HCT116 (cell line): ENCODE data around the gene GAB2. TPM values are rescaled to one million over a fixed set of nuclear protein-coding genes. Genes with fewer than 3 reads are reported as not detected.

Experiments
- ATAC-seq: fragments of 200-7000 bp; cut with Tn5 transposase; 2 replicates; pipeline ENCODE4 v1.9.1; 2020; ENCODE audit warnings: mild to moderate bottlenecking, moderate library complexity
- BruUV-seq: library from RNA; stranded (reverse); fragments of 400-500 nt; replicated peaks from 2 replicates; lab custom pipeline; 2021; lab: Mats Ljungman, UMichigan
- CTCF ChIA-PET: fragments of 300-600 bp; sonication (Branson Sonifier 250); formaldehyde crosslinking; loops from one replicate; lab custom pipeline; 2021; ENCODE audit warnings: antibody characterized with exemption; lab: Charles Lee
- POLR2A ChIA-PET: fragments of 300-600, 350-600 bp; sonication (Branson Sonifier 250); formaldehyde crosslinking; loops from one replicate; lab custom pipeline; 2021; ENCODE audit warnings: antibody characterized with exemption; lab: Charles Lee
- RAD21 ChIA-PET, 2 experiments: fragments of 300-600 bp; sonication (Branson Sonifier 250); formaldehyde crosslinking; loops; one replicate each; lab custom pipeline; 2023; ENCODE audit warnings: low total read pairs in 2 of 2; ENCODE audit not compliant: uncharacterized antibody in 2 of 2, unreplicated experiment in 2 of 2, low non-redundant PET in 1 of 2; lab: Charles Lee
- DNase-seq: peaks from one replicate; pipeline ENCODE4 v3.0.0-alpha.2; 2010; ENCODE audit warnings: low read depth, low spot score
- H2AFZ ChIP-seq: fragments of 200-600 bp; shearing (Covaris generic), sonication (generic); 2 replicates; pipeline ENCODE4 v1.6.1; 2017; ENCODE audit warnings: low read depth, mixed run types, mixed read lengths, antibody characterized with exemption, low read length; ENCODE audit not compliant: poor library complexity, severe bottlenecking
- H3K27ac ChIP-seq: 2 replicates; pipeline ENCODE4 v1.5.1; 2012; ENCODE audit warnings: low read depth, low read length
- H3K27me3 ChIP-seq: fragments of 200-600 bp; sonication (generic); 2 replicates; pipeline ENCODE4 v1.6.1; 2016; ENCODE audit warnings: mixed run types, low read length, mixed read lengths; ENCODE audit not compliant: insufficient read depth
- H3K36me3 ChIP-seq, 2 experiments: fragments of 200-500 bp in 1 of 2; fragments of 200-600 bp in 1 of 2; sonication (Bioruptor generic) in 1 of 2; sonication (generic) in 1 of 2; 2 replicates each; pipeline versions ENCODE4 v1.5.1 to v1.6.1; 2014 to 2016; ENCODE audit warnings: low read length in 2 of 2, inconsistent platforms in 1 of 2, mixed read lengths in 1 of 2, mixed run types in 1 of 2; ENCODE audit not compliant: insufficient read depth in 2 of 2, control insufficient read depth in 1 of 2
- H3K4me1 ChIP-seq, 2 experiments: fragments of 200-600 bp in 1 of 2; sonication (generic) in 1 of 2; 2 replicates each; pipeline versions ENCODE4 v1.5.1 to v1.6.1; 2012 to 2017; ENCODE audit warnings: low read length in 2 of 2, inconsistent platforms in 1 of 2, mild to moderate bottlenecking in 1 of 2, mixed read lengths in 1 of 2, mixed run types in 1 of 2, moderate library complexity in 1 of 2; ENCODE audit not compliant: insufficient read depth in 2 of 2, control insufficient read depth in 1 of 2
- H3K4me2 ChIP-seq: fragments of 200-600 bp; sonication (generic); 2 replicates; pipeline ENCODE4 v1.6.1; 2017; ENCODE audit warnings: mixed run types, low read length, mixed read lengths
- H3K4me3 ChIP-seq, 2 experiments: fragments of 200-600 bp in 1 of 2; sonication (generic) in 1 of 2; replicated peaks in 1 of 2; 2 replicates each; pipeline ENCODE4 v1.5.1; 2011 to 2016; ENCODE audit warnings: low read length in 2 of 2, control low read depth in 1 of 2, low read depth in 1 of 2, mild to moderate bottlenecking in 1 of 2, mixed read lengths in 1 of 2, mixed run types in 1 of 2
- H3K79me2 ChIP-seq: fragments of 200-600 bp; sonication (generic); 2 replicates; pipeline ENCODE4 v1.6.1; 2017; ENCODE audit warnings: mild to moderate bottlenecking, mixed run types, low read length, moderate library complexity, mixed read lengths; ENCODE audit not compliant: insufficient read depth
- H3K9ac ChIP-seq: fragments of 200-600 bp; sonication (generic); 2 replicates; pipeline ENCODE4 v1.6.1; 2016; ENCODE audit warnings: low read length, mixed read lengths
- H3K9me2 ChIP-seq: fragments of 200-600 bp; sonication (generic), shearing (Covaris generic); 2 replicates; pipeline ENCODE4 v1.6.1; 2017; ENCODE audit warnings: mixed run types, mild to moderate bottlenecking, moderate library complexity; ENCODE audit not compliant: insufficient read depth
- H3K9me3 ChIP-seq, 2 experiments: fragments of 200-500 bp in 1 of 2; fragments of 200-600 bp in 1 of 2; sonication (Bioruptor generic) in 1 of 2; sonication (generic) in 1 of 2; 2 replicates each; pipeline ENCODE4 v1.6.1; 2014 to 2017; ENCODE audit warnings: low read length in 2 of 2, mixed read lengths in 2 of 2, inconsistent platforms in 1 of 2, low read depth in 1 of 2, mild to moderate bottlenecking in 1 of 2, mixed run types in 1 of 2, moderate library complexity in 1 of 2; ENCODE audit not compliant: control insufficient read depth in 1 of 2, insufficient read depth in 1 of 2
- H4K20me1 ChIP-seq: fragments of 200-600 bp; sonication (generic), shearing (Covaris generic); 2 replicates; pipeline ENCODE4 v1.6.1; 2017; ENCODE audit warnings: mixed run types, mild to moderate bottlenecking, moderate library complexity; ENCODE audit not compliant: insufficient read depth
- CBX3 ChIP-seq: IDR thresholded peaks from 2 replicates; pipeline ENCODE4 v1.6.1; 2012; ENCODE audit warnings: low read depth
- CEBPB ChIP-seq: IDR thresholded peaks from 2 replicates; pipeline ENCODE4 v1.6.1; 2012; ENCODE audit warnings: low read depth
- ELF1 ChIP-seq: IDR thresholded peaks from 2 replicates; pipeline ENCODE4 v1.6.1; 2012; ENCODE audit warnings: low read depth, borderline replicate concordance
- EZH2phosphoT487 ChIP-seq: fragments of 200-600 bp; IDR thresholded peaks from 2 replicates; pipeline ENCODE4 v1.6.1; 2018; ENCODE audit warnings: antibody characterized with exemption, borderline replicate concordance
- POLR2AphosphoS5 ChIP-seq: IDR thresholded peaks from 2 replicates; pipeline ENCODE4 v1.6.1; 2011; ENCODE audit warnings: mild to moderate bottlenecking, low read depth, low read length, moderate library complexity
- SIN3A ChIP-seq: IDR thresholded peaks from 2 replicates; pipeline ENCODE4 v1.6.1; 2012; ENCODE audit warnings: low read depth
- SP1 ChIP-seq: IDR thresholded peaks from 2 replicates; pipeline ENCODE4 v1.6.1; 2012; ENCODE audit warnings: low read depth
- YY1 ChIP-seq: IDR thresholded peaks from 2 replicates; pipeline ENCODE4 v1.6.1; 2011; ENCODE audit warnings: low read length, low read depth, moderate library complexity, mild to moderate bottlenecking; ENCODE audit not compliant: insufficient replicate concordance; ENCODE audit errors: extremely low read depth
- ZNF274 ChIP-seq: fragments of 200-500 bp; sonication (Bioruptor generic); IDR thresholded peaks from 2 replicates; pipeline ENCODE4 v1.6.1; 2014; ENCODE audit warnings: mild to moderate bottlenecking, low read depth, low read length, inconsistent platforms
- intact Hi-C: fragments of 100-400 bp; cut with micrococcal nuclease; formaldehyde crosslinking; loops from 2 replicates; pipeline ENCODE4 v1.10.0; 2022
- total RNA-seq: library from RNA; stranded (reverse); gene quantifications from one replicate; pipeline ENCODE4 v1.2.1, GENCODE V29; 2021; ENCODE audit not compliant: unreplicated experiment
- TF ChIP-seq, protein P1 (sequence below): IDR thresholded peaks from 2 replicates; pipeline ENCODE4 v1.6.1; 2012
- TF ChIP-seq, protein P2 (sequence below): IDR thresholded peaks from 2 replicates; pipeline ENCODE4 v1.6.1; 2011; ENCODE audit warnings: mild to moderate bottlenecking, low read length, moderate library complexity; ENCODE audit not compliant: insufficient replicate concordance; ENCODE audit errors: extremely low read depth
- TF ChIP-seq, protein P3 (sequence below): IDR thresholded peaks from 2 replicates; pipeline ENCODE4 v1.6.1; 2012; ENCODE audit warnings: low read depth

The GAB2 gene
- total RNA-seq, 1 experiment from 2014 or later = 1.9 TPM

DNA sequence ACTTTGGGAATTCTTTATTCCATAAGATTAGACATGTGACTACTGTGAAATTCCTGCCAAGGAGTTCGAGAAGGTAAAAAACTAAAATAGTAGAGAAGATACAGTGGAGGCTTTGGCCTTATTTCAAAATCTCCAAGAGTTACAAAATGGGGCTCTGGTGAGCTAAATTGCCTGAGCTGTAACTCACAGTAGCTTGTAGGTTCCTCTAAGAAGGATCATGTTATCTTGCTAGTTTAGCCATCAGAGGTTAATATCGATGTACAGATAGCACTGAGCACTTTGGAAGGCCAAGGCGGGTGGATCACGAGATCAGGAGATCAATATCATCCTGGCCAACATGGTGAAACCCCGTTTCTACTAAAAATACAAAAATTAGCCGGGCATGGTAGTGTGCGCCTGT, 147.8 kb downstream of the GAB2 start:
- RAD21 ChIA-PET = no interaction called here
- intact Hi-C loops = no loop called here
- no peak overlapping the region for H3K4me3 ChIP-seq
- no peak for TF ChIP-seq SP1
- TF ChIP-seq SIN3A = no peak
- TF ChIP-seq CEBPB = no peak
- TF ChIP-seq, protein P1, sequence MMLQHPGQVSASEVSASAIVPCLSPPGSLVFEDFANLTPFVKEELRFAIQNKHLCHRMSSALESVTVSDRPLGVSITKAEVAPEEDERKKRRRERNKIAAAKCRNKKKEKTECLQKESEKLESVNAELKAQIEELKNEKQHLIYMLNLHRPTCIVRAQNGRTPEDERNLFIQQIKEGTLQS = no peak
- TF ChIP-seq EZH2phosphoT487 = no peak
- TF ChIP-seq, protein P2, sequence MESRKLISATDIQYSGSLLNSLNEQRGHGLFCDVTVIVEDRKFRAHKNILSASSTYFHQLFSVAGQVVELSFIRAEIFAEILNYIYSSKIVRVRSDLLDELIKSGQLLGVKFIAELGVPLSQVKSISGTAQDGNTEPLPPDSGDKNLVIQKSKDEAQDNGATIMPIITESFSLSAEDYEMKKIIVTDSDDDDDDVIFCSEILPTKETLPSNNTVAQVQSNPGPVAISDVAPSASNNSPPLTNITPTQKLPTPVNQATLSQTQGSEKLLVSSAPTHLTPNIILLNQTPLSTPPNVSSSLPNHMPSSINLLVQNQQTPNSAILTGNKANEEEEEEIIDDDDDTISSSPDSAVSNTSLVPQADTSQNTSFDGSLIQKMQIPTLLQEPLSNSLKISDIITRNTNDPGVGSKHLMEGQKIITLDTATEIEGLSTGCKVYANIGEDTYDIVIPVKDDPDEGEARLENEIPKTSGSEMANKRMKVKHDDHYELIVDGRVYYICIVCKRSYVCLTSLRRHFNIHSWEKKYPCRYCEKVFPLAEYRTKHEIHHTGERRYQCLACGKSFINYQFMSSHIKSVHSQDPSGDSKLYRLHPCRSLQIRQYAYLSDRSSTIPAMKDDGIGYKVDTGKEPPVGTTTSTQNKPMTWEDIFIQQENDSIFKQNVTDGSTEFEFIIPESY = no peak
- TF ChIP-seq, protein P3, sequence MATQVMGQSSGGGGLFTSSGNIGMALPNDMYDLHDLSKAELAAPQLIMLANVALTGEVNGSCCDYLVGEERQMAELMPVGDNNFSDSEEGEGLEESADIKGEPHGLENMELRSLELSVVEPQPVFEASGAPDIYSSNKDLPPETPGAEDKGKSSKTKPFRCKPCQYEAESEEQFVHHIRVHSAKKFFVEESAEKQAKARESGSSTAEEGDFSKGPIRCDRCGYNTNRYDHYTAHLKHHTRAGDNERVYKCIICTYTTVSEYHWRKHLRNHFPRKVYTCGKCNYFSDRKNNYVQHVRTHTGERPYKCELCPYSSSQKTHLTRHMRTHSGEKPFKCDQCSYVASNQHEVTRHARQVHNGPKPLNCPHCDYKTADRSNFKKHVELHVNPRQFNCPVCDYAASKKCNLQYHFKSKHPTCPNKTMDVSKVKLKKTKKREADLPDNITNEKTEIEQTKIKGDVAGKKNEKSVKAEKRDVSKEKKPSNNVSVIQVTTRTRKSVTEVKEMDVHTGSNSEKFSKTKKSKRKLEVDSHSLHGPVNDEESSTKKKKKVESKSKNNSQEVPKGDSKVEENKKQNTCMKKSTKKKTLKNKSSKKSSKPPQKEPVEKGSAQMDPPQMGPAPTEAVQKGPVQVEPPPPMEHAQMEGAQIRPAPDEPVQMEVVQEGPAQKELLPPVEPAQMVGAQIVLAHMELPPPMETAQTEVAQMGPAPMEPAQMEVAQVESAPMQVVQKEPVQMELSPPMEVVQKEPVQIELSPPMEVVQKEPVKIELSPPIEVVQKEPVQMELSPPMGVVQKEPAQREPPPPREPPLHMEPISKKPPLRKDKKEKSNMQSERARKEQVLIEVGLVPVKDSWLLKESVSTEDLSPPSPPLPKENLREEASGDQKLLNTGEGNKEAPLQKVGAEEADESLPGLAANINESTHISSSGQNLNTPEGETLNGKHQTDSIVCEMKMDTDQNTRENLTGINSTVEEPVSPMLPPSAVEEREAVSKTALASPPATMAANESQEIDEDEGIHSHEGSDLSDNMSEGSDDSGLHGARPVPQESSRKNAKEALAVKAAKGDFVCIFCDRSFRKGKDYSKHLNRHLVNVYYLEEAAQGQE = no peak
- no peak for TF ChIP-seq YY1
- TF ChIP-seq POLR2AphosphoS5 = no peak
- TF ChIP-seq ELF1 = no peak
- no peak for TF ChIP-seq ZNF274
- TF ChIP-seq CBX3 = no peak
- no peak overlapping the region for H3K9ac ChIP-seq
- H3K27me3 ChIP-seq = no peaks in the 10 kb centered on the region
- no peaks in the 10 kb centered on the region for H3K79me2 ChIP-seq
- H3K4me1 ChIP-seq = no peaks in the 10 kb centered on the region
- no TSS peak for BruUV-seq
- ATAC-seq = no peak
- CTCF ChIA-PET = no interaction called here
- no peak for DNase-seq
- no peak overlapping the region for H3K4me2 ChIP-seq
- H3K9me2 ChIP-seq = no peaks in the 10 kb centered on the region
- no peaks in the 10 kb centered on the region; a peak in 1 of 4 replicates for H3K9me3 ChIP-seq
- H2AFZ ChIP-seq = no peak overlapping the region
- no peaks in the 10 kb centered on the region for H4K20me1 ChIP-seq
- H3K27ac ChIP-seq = no peak overlapping the region
- POLR2A ChIA-PET = no interaction called here
- no peaks in the 10 kb centered on the region for H3K36me3 ChIP-seq
